ENCODE results near the gene ERICH6.

GRCh38 chr3:150749255-150749654, 45.5 kb upstream of the ERICH6 start:
- no peak for TF ChIP-seq CTCF (IDR thresholded peaks at IDR 0.05)
- TF ChIP-seq POLR2A (IDR thresholded peaks at IDR 0.05), result no peak
- no peak for TF ChIP-seq POLR2AphosphoS5 (IDR thresholded peaks at IDR 0.05)
- TF ChIP-seq EP300 (IDR thresholded peaks at IDR 0.05), result no peak

Measured in stomach (tissue), 4 donors.